GM12878 (cell line): Measurements from ENCODE around the gene FOXN4. TPM values are rescaled to one million over a fixed set of nuclear protein-coding genes. Genes with fewer than 3 reads are reported as not detected.

Source experiments
- ATAC-seq: fragments of 200-7000 bp; cut with Tn5 transposase; 3 replicates; pipeline ENCODE4 v1.9.1; 2020; ENCODE audit warnings: mild to moderate bottlenecking, moderate library complexity
- BruUV-seq: library from RNA; stranded (reverse); fragments of 400-500 nt; replicated peaks from 2 replicates; lab custom pipeline; 2021; lab: Mats Ljungman, UMichigan
- CTCF ChIA-PET: fragments of 300-600 bp; sonication (Branson Sonifier 250); formaldehyde crosslinking; extraction: SDS; loops from one replicate; lab custom pipeline; 2021; ENCODE audit warnings: inconsistent platforms; lab: Yijun Ruan, JAX
- POLR2A ChIA-PET: fragments of 350-600 bp; formaldehyde crosslinking; extraction: SDS; loops from one replicate; lab custom pipeline; 2021; ENCODE audit warnings: inconsistent platforms; lab: Charles Lee
- RAD21 ChIA-PET: fragments of 300-600 bp; sonication (Branson Sonifier 250); formaldehyde crosslinking; loops from one replicate; lab custom pipeline; 2023; ENCODE audit warnings: antibody characterized with exemption; ENCODE audit not compliant: unreplicated experiment; lab: Charles Lee
- SMC1A ChIA-PET: fragments of 300-600 bp; sonication (Branson Sonifier 250); formaldehyde crosslinking; loops from one replicate; lab custom pipeline; 2023; ENCODE audit not compliant: unreplicated experiment, uncharacterized antibody; lab: Charles Lee
- DNase-seq: peaks from one replicate; pipeline ENCODE4 v3.0.0-alpha.2; 2011; ENCODE audit warnings: low read depth, low spot score
- FAIRE-seq: peaks from 3 replicates; lab custom pipeline; 2011; peaks lifted over from hg19 to GRCh38; lab: Jason Lieb, UNC
- H2AFZ ChIP-seq: 2 replicates; pipeline ENCODE4 v1.6.0; 2011; ENCODE audit warnings: low read depth, low read length, control low read depth; ENCODE audit not compliant: control insufficient read depth
- H3K27ac ChIP-seq: 2 replicates; pipeline ENCODE4 v1.5.1; 2011; ENCODE audit warnings: control low read depth; ENCODE audit not compliant: control insufficient read depth, insufficient read depth
- H3K27me3 ChIP-seq, 2 experiments: replicated peaks in 1 of 2; 2 replicates each; pipeline versions ENCODE4 v1.6.0 to v1.6.1; 2011; ENCODE audit warnings: low read length in 1 of 2; ENCODE audit not compliant: control insufficient read depth in 2 of 2, insufficient read depth in 2 of 2
- H3K36me3 ChIP-seq, 2 experiments: 2 replicates each; pipeline ENCODE4 v1.5.1; 2011; ENCODE audit warnings: low read length in 1 of 2; ENCODE audit not compliant: control insufficient read depth in 2 of 2, insufficient read depth in 2 of 2
- H3K4me1 ChIP-seq: 2 replicates; pipeline ENCODE4 v1.6.1; 2011; ENCODE audit warnings: mild to moderate bottlenecking, low read length, moderate library complexity, mixed read lengths; ENCODE audit not compliant: control insufficient read depth, insufficient read depth
- H3K4me2 ChIP-seq: 2 replicates; pipeline ENCODE4 v1.6.0; 2011; ENCODE audit warnings: control low read depth; ENCODE audit not compliant: control insufficient read depth, insufficient read depth
- H3K4me3 ChIP-seq: fragments of 200-600 bp; sonication (generic); 2 replicates; pipeline ENCODE4 v1.5.1; 2016
- H3K79me2 ChIP-seq: 2 replicates; pipeline ENCODE4 v1.6.0; 2011; ENCODE audit warnings: low read length; ENCODE audit not compliant: control insufficient read depth, insufficient read depth
- H3K9ac ChIP-seq: 2 replicates; pipeline ENCODE4 v1.8.0; 2011; ENCODE audit warnings: low read length, control low read depth, mixed read lengths; ENCODE audit not compliant: control insufficient read depth, insufficient read depth
- H3K9me3 ChIP-seq: replicated peaks from 3 replicates; pipeline ENCODE4 v1.5.1; 2011; ENCODE audit warnings: mild to moderate bottlenecking, low read length; ENCODE audit not compliant: control insufficient read depth, insufficient read depth
- H4K20me1 ChIP-seq: 2 replicates; pipeline ENCODE4 v1.6.0; 2011; ENCODE audit not compliant: control insufficient read depth, insufficient read depth
- BCL11A ChIP-seq: IDR thresholded peaks from 2 replicates; pipeline ENCODE4 v1.6.1; 2011; ENCODE audit warnings: low read depth, low read length
- BHLHE40 ChIP-seq, 2 experiments: fragments of 450-650 bp in 1 of 2; IDR thresholded peaks; 2 replicates each; pipeline ENCODE4 v1.6.1; 2011 to 2017; ENCODE audit warnings: low read depth in 2 of 2, borderline replicate concordance in 1 of 2, improper control_type of control experiment in 1 of 2, low read length in 1 of 2, mild to moderate bottlenecking in 1 of 2
- CBFB ChIP-seq: IDR thresholded peaks from 2 replicates; pipeline ENCODE4 v1.6.1; 2016; ENCODE audit warnings: antibody characterized with exemption, low read depth
- EED ChIP-seq: sonication (generic); IDR thresholded peaks from 2 replicates; pipeline ENCODE4 v1.6.1; 2016; ENCODE audit warnings: antibody characterized with exemption, low read depth
- FOS ChIP-seq: IDR thresholded peaks from 3 replicates; pipeline ENCODE4 v1.6.1; 2011; ENCODE audit warnings: borderline replicate concordance; ENCODE audit not compliant: insufficient read length; ENCODE audit errors: extremely low read depth
- GABPA ChIP-seq: IDR thresholded peaks from 2 replicates; pipeline ENCODE4 v1.6.1; 2014; ENCODE audit warnings: antibody characterized with exemption, low read depth, mild to moderate bottlenecking, inconsistent platforms
- IRF4 ChIP-seq: IDR thresholded peaks from 2 replicates; pipeline ENCODE4 v1.6.1; 2011; ENCODE audit warnings: low read depth, low read length
- MTA3 ChIP-seq: IDR thresholded peaks from 2 replicates; pipeline ENCODE4 v1.6.1; 2012; ENCODE audit warnings: low read length, inconsistent platforms, borderline replicate concordance
- PKNOX1 ChIP-seq: fragments of 450-650 bp; IDR thresholded peaks from 2 replicates; pipeline ENCODE4 v1.6.1; 2016; ENCODE audit warnings: mild to moderate bottlenecking
- RB1 ChIP-seq: fragments of 450-650 bp; formaldehyde crosslinking; IDR thresholded peaks from 2 replicates; pipeline ENCODE4 v1.6.1; 2017; ENCODE audit warnings: mild to moderate bottlenecking, borderline replicate concordance
- SMAD5 ChIP-seq: IDR thresholded peaks from 2 replicates; pipeline ENCODE4 v1.6.1; 2016; ENCODE audit warnings: antibody characterized with exemption, low read depth
- TAF1 ChIP-seq: IDR thresholded peaks from 2 replicates; pipeline ENCODE4 v1.6.1; 2011; ENCODE audit warnings: mild to moderate bottlenecking, low read depth, low read length, borderline replicate concordance
- ZNF687 ChIP-seq: fragments of 450-650 bp; IDR thresholded peaks from 2 replicates; pipeline ENCODE4 v1.6.1; 2017; ENCODE audit warnings: mild to moderate bottlenecking, moderate library complexity
- WGBS: methylation state at CpG from one replicate; pipeline ENCODE4 v1.1.6; 2016; ENCODE audit warnings: low lambda C conversion rate; ENCODE audit not compliant: insufficient replicate concordance, insufficient coverage; ENCODE audit errors: missing lambda C conversion rate; 5-methylcytosine and 5-hydroxymethylcytosine counted together
- in situ Hi-C: fragments of 300-500 bp; cut with MboI; formaldehyde crosslinking; loops from 9 replicates; pipeline ENCODE4 v1.14.3; 2018; ENCODE audit warnings: mixed read lengths
- intact Hi-C: fragments of 100-400 bp; cut with micrococcal nuclease; formaldehyde crosslinking; loops from one replicate; pipeline ENCODE4 v1.14.2; 2022; ENCODE audit not compliant: unreplicated experiment
- polyA plus RNA-seq, 11 experiments: library from polyadenylated mRNA; depleted of rRNA in 4 of 11; unstranded in 6 of 11; stranded (reverse) in 5 of 11; fragments of >200 nt; fragmentation: Nextera tagmentation in 4 of 11; fragmentation: Illumina TruSeq in 1 of 11; extraction: Ambion mirVana in 4 of 11; extraction: Trizol in 1 of 11; gene quantifications; 1 replicate in 1 of 11; 2 replicates in 10 of 11; pipeline versions ENCODE4 v1.2.1 to v1.2.3, GENCODE V29; 2011 to 2016; ENCODE audit warnings: inconsistent platforms in 2 of 11, missing spikeins in 2 of 11, low read depth in 1 of 11
- total RNA-seq, 4 experiments: library from RNA; depleted of rRNA in 3 of 4; stranded (reverse); fragments of >200 nt in 3 of 4; fragmentation: Illumina TruSeq in 1 of 4; extraction: Trizol in 1 of 4; gene quantifications; 2 replicates each; pipeline versions ENCODE4 v1.2.1 to v1.2.3, GENCODE V29; 2013 to 2021

FOXN4 gene
- total and polyA plus RNA-seq, 10 of the 15 experiments (the other 5 are each of a cell fraction or from before 2014, with no cell fraction given), result not detected

- SMC1A ChIA-PET, result no interaction called here
- intact Hi-C loops, result no loop called here
Measured at GRCh38 chr12:109345428-109345827, 36.3 kb upstream of the FOXN4 start.

GRCh38 chr12:109343677-109344076 is 34.6 kb upstream of the FOXN4 start:
- no peak for DNase-seq
- Histone ChIP-seq H3K4me3 (no peak overlapping the region), H2AFZ (no peak overlapping the region), H3K9me3 (no peaks in the 10 kb centered on the region), H3K79me2 (no peaks in the 10 kb centered on the region), H3K4me1 (no peaks in the 10 kb centered on the region), H3K27me3 (no peaks in the 10 kb centered on the region), H4K20me1 (no peaks in the 10 kb centered on the region), H3K4me2 (no peak overlapping the region), H3K9ac (no peak overlapping the region), H3K36me3 (no peaks in the 10 kb centered on the region), H3K27ac (no peak overlapping the region)
- ATAC-seq, result no peak
- ChIA-PET SMC1A (no interaction called here), RAD21 (no interaction called here), CTCF (interaction anchor here (1.4 kb wide), 1 partner anchor 9 kb away, joined by 3 read pairs; no protein-coding TSS in a partner anchor), POLR2A (no interaction called here)
- no TSS peak for BruUV-seq
- FAIRE-seq, result no peak
- 3% methylated on average over 2 of the region's 2 CpGs for WGBS
- in situ Hi-C loops (no loop called here), intact Hi-C loops (no loop called here)
- TF ChIP-seq EED, result no peak
- TF ChIP-seq BHLHE40 (IDR thresholded peaks at IDR 0.05; ENCODE audit: borderline replicate concordance in 1 of 2, low read depth in 2 of 2, low read length in 1 of 2), result no peak
- TF ChIP-seq SMAD5, result no peak
- TF ChIP-seq RB1, result no peak
- TF ChIP-seq CBFB, result no peak
- TF ChIP-seq IRF4, result no peak
- no peak for TF ChIP-seq GABPA
- no peak for TF ChIP-seq ZNF687
- TF ChIP-seq MTA3, result no peak
- TF ChIP-seq FOS, result no peak

More at GRCh38 chr12:109345428-109345827, 36.3 kb upstream of the FOXN4 start:
- Histone ChIP-seq H3K9ac (no peak overlapping the region), H3K79me2 (no peaks in the 10 kb centered on the region), H2AFZ (no peak overlapping the region), H3K9me3 (no peaks in the 10 kb centered on the region; the same call in 2 of the 3 replicates), H4K20me1 (no peaks in the 10 kb centered on the region), H3K4me2 (no peak overlapping the region), H3K4me1 (no peaks in the 10 kb centered on the region), H3K27me3 (no peaks in the 10 kb centered on the region), H3K27ac (no peak overlapping the region), H3K36me3 (no peaks in the 10 kb centered on the region), H3K4me3 (no peak overlapping the region)
- in situ Hi-C loops, result no loop called here
- no TSS peak for BruUV-seq
- DNase-seq, result no peak
- FAIRE-seq, result no peak
- ChIA-PET RAD21 (no interaction called here), POLR2A (no interaction called here), CTCF (no interaction called here)
- TF ChIP-seq TAF1 (no peak), PKNOX1 (no peak), BCL11A (no peak)
- no peak for ATAC-seq
- 42% methylated on average over 2 of the region's 2 CpGs for WGBS
